ENCODE results near the gene MBD4.
"Not testable (repeated sequence)": the region's sequence is repeated elsewhere in the genome, so short reads cannot be mapped to it uniquely, and the experiment has no call there.

Gene MBD4

GRCh38 chr3:129439817-129440617, at the start of gene MBD4, which contains the start of gene IFT122:
TSS of gene MBD4 (minus strand) at chr3:129439948. CDS start at chr3:129439833, 115 bp downstream.
TSS of gene IFT122 (plus strand) at chr3:129440224. CDS start at chr3:129440331, 107 bp downstream.
- peaks cover 4% of the 10 kb centered on the region for H3K36me3 ChIP-seq (ENCODE audit: control insufficient read depth, insufficient read depth, low read length)
- peak within 1 kb of the TSS; percentile 87 for H3K4me3 ChIP-seq (ENCODE audit: low read length)
- no peaks in the 10 kb centered on the region for H3K27me3 ChIP-seq (ENCODE audit: control insufficient read depth, insufficient read depth, low read length)
- peak within 1 kb of the TSS; percentile 92 for H3K9ac ChIP-seq (ENCODE audit: low read length)
- H3K27ac ChIP-seq (ENCODE audit: low read depth, low read length), result peak within 1 kb of the TSS; percentile 89
- H3K4me1 ChIP-seq (ENCODE audit: control insufficient read depth, insufficient read depth, low read length), result peaks cover 8% of the 10 kb centered on the region

- not testable (repeated sequence) for H3K4me3 ChIP-seq (ENCODE audit: low read length); H3K27ac ChIP-seq (ENCODE audit: low read depth, low read length); H3K27me3 ChIP-seq (ENCODE audit: control insufficient read depth, insufficient read depth, low read length); H3K4me1 ChIP-seq (ENCODE audit: control insufficient read depth, insufficient read depth, low read length); H3K36me3 ChIP-seq (ENCODE audit: control insufficient read depth, insufficient read depth, low read length); H3K9ac ChIP-seq (ENCODE audit: low read length)
Observed at GRCh38 chr3:129489258-129489657, 49.5 kb upstream of the MBD4 start.

- not testable (repeated sequence) for H3K27ac ChIP-seq (ENCODE audit: low read depth, low read length)
Observed at GRCh38 chr3:129487868-129488335, 48.2 kb upstream of the MBD4 start.

GRCh38 chr3:129487183-129487867, 47.6 kb upstream of the MBD4 start:
- peaks cover 2% of the 10 kb centered on the region for H3K36me3 ChIP-seq (ENCODE audit: control insufficient read depth, insufficient read depth, low read length)
- no peak overlapping the region for H3K9ac ChIP-seq (ENCODE audit: low read length)
- H3K4me3 ChIP-seq (ENCODE audit: low read length), result no peak overlapping the region
- no peak overlapping the region for H3K27ac ChIP-seq (ENCODE audit: low read depth, low read length)
- H3K27me3 ChIP-seq (ENCODE audit: control insufficient read depth, insufficient read depth, low read length), result no peaks in the 10 kb centered on the region
- peaks cover 3% of the 10 kb centered on the region for H3K4me1 ChIP-seq (ENCODE audit: control insufficient read depth, insufficient read depth, low read length)

More at GRCh38 chr3:129487868-129488335, 48.2 kb upstream of the MBD4 start:
- not testable (repeated sequence) for H3K9ac ChIP-seq (ENCODE audit: low read length); H3K4me3 ChIP-seq (ENCODE audit: low read length); H3K27me3 ChIP-seq (ENCODE audit: control insufficient read depth, insufficient read depth, low read length); H3K36me3 ChIP-seq (ENCODE audit: control insufficient read depth, insufficient read depth, low read length); H3K4me1 ChIP-seq (ENCODE audit: control insufficient read depth, insufficient read depth, low read length)

GRCh38 chr3:129486664-129487035, 46.9 kb upstream of the MBD4 start:
- no peaks in the 10 kb centered on the region for H3K27me3 ChIP-seq (ENCODE audit: control insufficient read depth, insufficient read depth, low read length)
- no peak overlapping the region for H3K9ac ChIP-seq (ENCODE audit: low read length)
- no peak overlapping the region for H3K27ac ChIP-seq (ENCODE audit: low read depth, low read length)
- H3K4me1 ChIP-seq (ENCODE audit: control insufficient read depth, insufficient read depth, low read length), result peaks cover 3% of the 10 kb centered on the region
- peaks cover 2% of the 10 kb centered on the region for H3K36me3 ChIP-seq (ENCODE audit: control insufficient read depth, insufficient read depth, low read length)
- no peak overlapping the region for H3K4me3 ChIP-seq (ENCODE audit: low read length)

GRCh38 chr3:129485721-129486663, 46.2 kb upstream of the MBD4 start:
- Histone ChIP-seq H3K9ac (ENCODE audit: low read length) (no peak overlapping the region), H3K27me3 (ENCODE audit: control insufficient read depth, insufficient read depth, low read length) (no peaks in the 10 kb centered on the region), H3K36me3 (ENCODE audit: control insufficient read depth, insufficient read depth, low read length) (no peaks in the 10 kb centered on the region), H3K27ac (ENCODE audit: low read depth, low read length) (no peak overlapping the region), H3K4me3 (ENCODE audit: low read length) (no peak overlapping the region), H3K4me1 (ENCODE audit: control insufficient read depth, insufficient read depth, low read length) (peaks cover 3% of the 10 kb centered on the region)

GRCh38 chr3:129485146-129485545, 45.4 kb upstream of the MBD4 start:
- not testable (repeated sequence) for H3K27me3 ChIP-seq (ENCODE audit: control insufficient read depth, insufficient read depth, low read length); H3K4me3 ChIP-seq (ENCODE audit: low read length); H3K9ac ChIP-seq (ENCODE audit: low read length); H3K27ac ChIP-seq (ENCODE audit: low read depth, low read length); H3K36me3 ChIP-seq (ENCODE audit: control insufficient read depth, insufficient read depth, low read length); H3K4me1 ChIP-seq (ENCODE audit: control insufficient read depth, insufficient read depth, low read length)

- Histone ChIP-seq H3K9ac (ENCODE audit: low read length) (no peak overlapping the region), H3K36me3 (ENCODE audit: control insufficient read depth, insufficient read depth, low read length) (peaks cover 7% of the 10 kb centered on the region), H3K4me1 (ENCODE audit: control insufficient read depth, insufficient read depth, low read length) (no peaks in the 10 kb centered on the region), H3K27me3 (ENCODE audit: control insufficient read depth, insufficient read depth, low read length) (no peaks in the 10 kb centered on the region), H3K4me3 (ENCODE audit: low read length) (no peak overlapping the region), H3K27ac (ENCODE audit: low read depth, low read length) (no peak overlapping the region)
Observed at GRCh38 chr3:129483870-129484269, 44.1 kb upstream of the MBD4 start.

GRCh38 chr3:129482721-129483120, 43.0 kb upstream of the MBD4 start:
- Histone ChIP-seq H3K9ac (ENCODE audit: low read length) (no peak overlapping the region), H3K27me3 (ENCODE audit: control insufficient read depth, insufficient read depth, low read length) (no peaks in the 10 kb centered on the region), H3K36me3 (ENCODE audit: control insufficient read depth, insufficient read depth, low read length) (peaks cover 7% of the 10 kb centered on the region), H3K4me3 (ENCODE audit: low read length) (no peak overlapping the region), H3K4me1 (ENCODE audit: control insufficient read depth, insufficient read depth, low read length) (no peaks in the 10 kb centered on the region), H3K27ac (ENCODE audit: low read depth, low read length) (no peak overlapping the region)

- Histone ChIP-seq H3K4me1 (ENCODE audit: control insufficient read depth, insufficient read depth, low read length) (no peaks in the 10 kb centered on the region), H3K27ac (ENCODE audit: low read depth, low read length) (no peak overlapping the region)
Observed at GRCh38 chr3:129481766-129482332, 42.1 kb upstream of the MBD4 start.

GRCh38 chr3:129481225-129481765, 41.5 kb upstream of the MBD4 start:
- H3K4me1 ChIP-seq (ENCODE audit: control insufficient read depth, insufficient read depth, low read length); H3K9ac ChIP-seq (ENCODE audit: low read length); H3K27ac ChIP-seq (ENCODE audit: low read depth, low read length); H3K4me3 ChIP-seq (ENCODE audit: low read length); H3K27me3 ChIP-seq (ENCODE audit: control insufficient read depth, insufficient read depth, low read length): not testable (repeated sequence)
- peaks cover 12% of the 10 kb centered on the region for H3K36me3 ChIP-seq (ENCODE audit: control insufficient read depth, insufficient read depth, low read length)

More at GRCh38 chr3:129481766-129482332, 42.1 kb upstream of the MBD4 start:
- no peak overlapping the region for H3K4me3 ChIP-seq (ENCODE audit: low read length)
- H3K9ac ChIP-seq (ENCODE audit: low read length), result no peak overlapping the region
- H3K36me3 ChIP-seq (ENCODE audit: control insufficient read depth, insufficient read depth, low read length), result peaks cover 7% of the 10 kb centered on the region
- no peaks in the 10 kb centered on the region for H3K27me3 ChIP-seq (ENCODE audit: control insufficient read depth, insufficient read depth, low read length)
